ENCODE results near the gene MVB12B.

DNA sequence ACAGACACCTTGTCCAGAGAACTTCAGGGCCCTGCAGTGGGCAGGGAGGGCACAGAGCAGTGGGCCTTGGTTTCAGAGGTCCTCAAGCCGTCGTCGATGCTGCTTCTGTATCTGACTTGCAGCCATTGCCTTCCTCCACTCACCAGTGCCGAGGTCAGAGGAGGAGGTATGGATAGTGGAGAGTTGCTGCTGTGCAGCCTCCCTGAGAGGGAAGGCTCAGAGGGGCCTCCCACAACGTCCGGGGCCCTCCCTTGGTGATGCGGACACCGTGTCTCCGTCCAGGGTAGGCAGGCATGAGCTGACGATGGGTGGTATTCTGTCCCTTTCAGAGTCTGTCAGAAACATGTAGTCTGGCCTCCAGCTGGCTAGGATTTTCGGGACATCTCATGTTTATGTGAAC, 73.9 kb downstream of the MVB12B start:
- TF ChIP-seq, protein P1, sequence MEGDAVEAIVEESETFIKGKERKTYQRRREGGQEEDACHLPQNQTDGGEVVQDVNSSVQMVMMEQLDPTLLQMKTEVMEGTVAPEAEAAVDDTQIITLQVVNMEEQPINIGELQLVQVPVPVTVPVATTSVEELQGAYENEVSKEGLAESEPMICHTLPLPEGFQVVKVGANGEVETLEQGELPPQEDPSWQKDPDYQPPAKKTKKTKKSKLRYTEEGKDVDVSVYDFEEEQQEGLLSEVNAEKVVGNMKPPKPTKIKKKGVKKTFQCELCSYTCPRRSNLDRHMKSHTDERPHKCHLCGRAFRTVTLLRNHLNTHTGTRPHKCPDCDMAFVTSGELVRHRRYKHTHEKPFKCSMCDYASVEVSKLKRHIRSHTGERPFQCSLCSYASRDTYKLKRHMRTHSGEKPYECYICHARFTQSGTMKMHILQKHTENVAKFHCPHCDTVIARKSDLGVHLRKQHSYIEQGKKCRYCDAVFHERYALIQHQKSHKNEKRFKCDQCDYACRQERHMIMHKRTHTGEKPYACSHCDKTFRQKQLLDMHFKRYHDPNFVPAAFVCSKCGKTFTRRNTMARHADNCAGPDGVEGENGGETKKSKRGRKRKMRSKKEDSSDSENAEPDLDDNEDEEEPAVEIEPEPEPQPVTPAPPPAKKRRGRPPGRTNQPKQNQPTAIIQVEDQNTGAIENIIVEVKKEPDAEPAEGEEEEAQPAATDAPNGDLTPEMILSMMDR (IDR thresholded peaks at IDR 0.05) = no peak
- no peak for TF ChIP-seq POLR2A (IDR thresholded peaks at IDR 0.05)
